GM12878 (cell line): Measurements from ENCODE around the gene USP11. TPM values are rescaled to one million over a fixed set of nuclear protein-coding genes. Genes with fewer than 3 reads are reported as not detected.

Source experiments
- ATAC-seq: fragments of 200-7000 bp; cut with Tn5 transposase; 3 replicates; pipeline ENCODE4 v1.9.1; 2020; ENCODE audit warnings: mild to moderate bottlenecking, moderate library complexity
- BruUV-seq: library from RNA; stranded (reverse); fragments of 400-500 nt; replicated peaks from 2 replicates; lab custom pipeline; 2021; lab: Mats Ljungman, UMichigan
- CTCF ChIA-PET: fragments of 300-600 bp; sonication (Branson Sonifier 250); formaldehyde crosslinking; extraction: SDS; loops from one replicate; lab custom pipeline; 2021; ENCODE audit warnings: inconsistent platforms; lab: Yijun Ruan, JAX
- POLR2A ChIA-PET: fragments of 350-600 bp; formaldehyde crosslinking; extraction: SDS; loops from one replicate; lab custom pipeline; 2021; ENCODE audit warnings: inconsistent platforms; lab: Charles Lee
- RAD21 ChIA-PET: fragments of 300-600 bp; sonication (Branson Sonifier 250); formaldehyde crosslinking; loops from one replicate; lab custom pipeline; 2023; ENCODE audit warnings: antibody characterized with exemption; ENCODE audit not compliant: unreplicated experiment; lab: Charles Lee
- SMC1A ChIA-PET: fragments of 300-600 bp; sonication (Branson Sonifier 250); formaldehyde crosslinking; loops from one replicate; lab custom pipeline; 2023; ENCODE audit not compliant: unreplicated experiment, uncharacterized antibody; lab: Charles Lee
- DNase-seq: peaks from one replicate; pipeline ENCODE4 v3.0.0-alpha.2; 2011; ENCODE audit warnings: low read depth, low spot score
- FAIRE-seq: peaks from 3 replicates; lab custom pipeline; 2011; peaks lifted over from hg19 to GRCh38; lab: Jason Lieb, UNC
- H2AFZ ChIP-seq: 2 replicates; pipeline ENCODE4 v1.6.0; 2011; ENCODE audit warnings: low read depth, low read length, control low read depth; ENCODE audit not compliant: control insufficient read depth
- H3K27ac ChIP-seq: 2 replicates; pipeline ENCODE4 v1.5.1; 2011; ENCODE audit warnings: control low read depth; ENCODE audit not compliant: control insufficient read depth, insufficient read depth
- H3K27me3 ChIP-seq, 2 experiments: replicated peaks in 1 of 2; 2 replicates each; pipeline versions ENCODE4 v1.6.0 to v1.6.1; 2011; ENCODE audit warnings: low read length in 1 of 2; ENCODE audit not compliant: control insufficient read depth in 2 of 2, insufficient read depth in 2 of 2
- H3K36me3 ChIP-seq, 2 experiments: 2 replicates each; pipeline ENCODE4 v1.5.1; 2011; ENCODE audit warnings: low read length in 1 of 2; ENCODE audit not compliant: control insufficient read depth in 2 of 2, insufficient read depth in 2 of 2
- H3K4me1 ChIP-seq: 2 replicates; pipeline ENCODE4 v1.6.1; 2011; ENCODE audit warnings: mild to moderate bottlenecking, low read length, moderate library complexity, mixed read lengths; ENCODE audit not compliant: control insufficient read depth, insufficient read depth
- H3K4me2 ChIP-seq: 2 replicates; pipeline ENCODE4 v1.6.0; 2011; ENCODE audit warnings: control low read depth; ENCODE audit not compliant: control insufficient read depth, insufficient read depth
- H3K4me3 ChIP-seq: fragments of 200-600 bp; sonication (generic); 2 replicates; pipeline ENCODE4 v1.5.1; 2016
- H3K79me2 ChIP-seq: 2 replicates; pipeline ENCODE4 v1.6.0; 2011; ENCODE audit warnings: low read length; ENCODE audit not compliant: control insufficient read depth, insufficient read depth
- H3K9ac ChIP-seq: 2 replicates; pipeline ENCODE4 v1.8.0; 2011; ENCODE audit warnings: low read length, control low read depth, mixed read lengths; ENCODE audit not compliant: control insufficient read depth, insufficient read depth
- H3K9me3 ChIP-seq: replicated peaks from 3 replicates; pipeline ENCODE4 v1.5.1; 2011; ENCODE audit warnings: mild to moderate bottlenecking, low read length; ENCODE audit not compliant: control insufficient read depth, insufficient read depth
- H4K20me1 ChIP-seq: 2 replicates; pipeline ENCODE4 v1.6.0; 2011; ENCODE audit not compliant: control insufficient read depth, insufficient read depth
- BCL11A ChIP-seq: IDR thresholded peaks from 2 replicates; pipeline ENCODE4 v1.6.1; 2011; ENCODE audit warnings: low read depth, low read length
- KAT2A ChIP-seq: conservative IDR thresholded peaks from 2 replicates; pipeline ENCODE4 v1.6.1; 2011; ENCODE audit warnings: low read depth, low read length; ENCODE audit not compliant: control insufficient read depth
- MEF2A ChIP-seq: IDR thresholded peaks from 2 replicates; pipeline ENCODE4 v1.6.1; 2011; ENCODE audit warnings: low read depth, mild to moderate bottlenecking, low read length, moderate library complexity; ENCODE audit not compliant: insufficient read depth
- NR2C1 ChIP-seq: fragments of 450-650 bp; IDR thresholded peaks from 2 replicates; pipeline ENCODE4 v1.6.1; 2017; ENCODE audit warnings: antibody characterized with exemption, mild to moderate bottlenecking, moderate library complexity
- NR2F1 ChIP-seq: fragments of 450-650 bp; conservative IDR thresholded peaks from 2 replicates; pipeline ENCODE4 v1.6.1; 2017; ENCODE audit warnings: mild to moderate bottlenecking
- POLR2AphosphoS5 ChIP-seq: IDR thresholded peaks from 2 replicates; pipeline ENCODE4 v1.6.1; 2011; ENCODE audit warnings: mild to moderate bottlenecking, low read length, inconsistent platforms
- RAD21 ChIP-seq: IDR thresholded peaks from 2 replicates; pipeline ENCODE4 v1.6.1; 2011; ENCODE audit warnings: mild to moderate bottlenecking, low read depth, low read length, moderate library complexity; ENCODE audit not compliant: insufficient read depth
- RELA ChIP-seq: fragments of 450-650 bp; IDR thresholded peaks from 2 replicates; pipeline ENCODE4 v1.8.0; 2014; ENCODE audit warnings: borderline replicate concordance; ENCODE audit not compliant: partially characterized antibody
- SMC3 ChIP-seq: IDR thresholded peaks from 2 replicates; pipeline ENCODE4 v1.6.1; 2011; ENCODE audit warnings: low read length, improper control_type of control experiment, borderline replicate concordance
- WGBS: methylation state at CpG from one replicate; pipeline ENCODE4 v1.1.6; 2016; ENCODE audit warnings: low lambda C conversion rate; ENCODE audit not compliant: insufficient replicate concordance, insufficient coverage; ENCODE audit errors: missing lambda C conversion rate; 5-methylcytosine and 5-hydroxymethylcytosine counted together
- in situ Hi-C: fragments of 300-500 bp; cut with MboI; formaldehyde crosslinking; loops from 9 replicates; pipeline ENCODE4 v1.14.3; 2018; ENCODE audit warnings: mixed read lengths
- intact Hi-C: fragments of 100-400 bp; cut with micrococcal nuclease; formaldehyde crosslinking; loops from one replicate; pipeline ENCODE4 v1.14.2; 2022; ENCODE audit not compliant: unreplicated experiment
- polyA plus RNA-seq, 11 experiments: library from polyadenylated mRNA; depleted of rRNA in 4 of 11; unstranded in 6 of 11; stranded (reverse) in 5 of 11; fragments of >200 nt; fragmentation: Nextera tagmentation in 4 of 11; fragmentation: Illumina TruSeq in 1 of 11; extraction: Ambion mirVana in 4 of 11; extraction: Trizol in 1 of 11; gene quantifications; 1 replicate in 1 of 11; 2 replicates in 10 of 11; pipeline versions ENCODE4 v1.2.1 to v1.2.3, GENCODE V29; 2011 to 2016; ENCODE audit warnings: inconsistent platforms in 2 of 11, missing spikeins in 2 of 11, low read depth in 1 of 11
- total RNA-seq, 4 experiments: library from RNA; depleted of rRNA in 3 of 4; stranded (reverse); fragments of >200 nt in 3 of 4; fragmentation: Illumina TruSeq in 1 of 4; extraction: Trizol in 1 of 4; gene quantifications; 2 replicates each; pipeline versions ENCODE4 v1.2.1 to v1.2.3, GENCODE V29; 2013 to 2021
- TF ChIP-seq, protein P1 (sequence below): fragments of 450-650 bp; IDR thresholded peaks from 2 replicates; pipeline ENCODE4 v1.6.1; 2017; ENCODE audit warnings: low read depth, mild to moderate bottlenecking, moderate library complexity
- TF ChIP-seq, protein P2 (sequence below): fragments of 450-650 bp; IDR thresholded peaks from 2 replicates; pipeline ENCODE4 v1.6.1; 2017; ENCODE audit warnings: mild to moderate bottlenecking, moderate library complexity

Gene USP11
- total and polyA plus RNA-seq, 10 of the 15 experiments (the other 5 are each of a cell fraction or from before 2014, with no cell fraction given): 3.3 to 44.0 (median 20.9) TPM

DNA sequence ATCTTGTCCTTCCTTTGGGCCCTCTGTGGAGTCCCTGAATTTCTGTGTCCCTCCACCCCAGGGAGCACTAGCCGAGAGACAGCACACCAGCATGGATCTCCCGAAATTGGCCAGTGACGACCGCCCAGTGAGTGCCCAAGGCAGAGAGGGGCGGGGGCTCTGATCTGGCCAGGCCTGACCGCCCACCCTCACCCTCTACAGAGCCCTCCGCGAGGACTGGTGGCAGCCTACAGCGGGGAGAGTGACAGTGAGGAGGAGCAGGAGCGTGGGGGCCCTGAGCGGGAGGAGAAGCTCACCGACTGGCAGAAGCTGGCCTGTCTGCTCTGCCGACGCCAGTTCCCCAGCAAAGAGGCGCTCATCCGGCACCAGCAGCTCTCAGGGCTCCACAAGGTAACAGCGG lies 47.6 kb upstream of the USP11 start:
- intact Hi-C loops: no loop called here
- FAIRE-seq (no peak), ATAC-seq (no peak), DNase-seq (no peak)
- POLR2A ChIA-PET: no interaction called here
- BruUV-seq: no TSS peak
- TF ChIP-seq POLR2AphosphoS5 (no peak), RELA (no peak)
- H3K27ac ChIP-seq: no peak overlapping the region
- no peaks in the 10 kb centered on the region for H4K20me1 ChIP-seq
- RAD21 ChIA-PET: no interaction called here
- H3K9me3 ChIP-seq: no peaks in the 10 kb centered on the region
- no peak overlapping the region for H3K4me2 ChIP-seq
- no peak overlapping the region for H2AFZ ChIP-seq
- no peak overlapping the region for H3K9ac ChIP-seq
- no peak overlapping the region for H3K4me3 ChIP-seq
- SMC1A ChIA-PET: interaction anchor here (0.6 kb wide), 1 partner anchor 39 kb away, joined by 3 read pairs; no protein-coding TSS in a partner anchor
- peaks cover 0 to 11% of the 10 kb centered on the region in 2 experiments; a peak in 3 of 4 replicates for H3K36me3 ChIP-seq
- in situ Hi-C loops: loop anchor here (5.0 kb wide), 1 partner anchor 842 kb away; no protein-coding TSS in a partner anchor
- 82% methylated on average over 17 of the region's 17 CpGs for WGBS
- no peaks in the 10 kb centered on the region for H3K79me2 ChIP-seq
- H3K4me1 ChIP-seq: no peaks in the 10 kb centered on the region
- CTCF ChIA-PET: no interaction called here
- H3K27me3 ChIP-seq: no peaks in the 10 kb centered on the region; a peak in 1 of 4 replicates

DNA sequence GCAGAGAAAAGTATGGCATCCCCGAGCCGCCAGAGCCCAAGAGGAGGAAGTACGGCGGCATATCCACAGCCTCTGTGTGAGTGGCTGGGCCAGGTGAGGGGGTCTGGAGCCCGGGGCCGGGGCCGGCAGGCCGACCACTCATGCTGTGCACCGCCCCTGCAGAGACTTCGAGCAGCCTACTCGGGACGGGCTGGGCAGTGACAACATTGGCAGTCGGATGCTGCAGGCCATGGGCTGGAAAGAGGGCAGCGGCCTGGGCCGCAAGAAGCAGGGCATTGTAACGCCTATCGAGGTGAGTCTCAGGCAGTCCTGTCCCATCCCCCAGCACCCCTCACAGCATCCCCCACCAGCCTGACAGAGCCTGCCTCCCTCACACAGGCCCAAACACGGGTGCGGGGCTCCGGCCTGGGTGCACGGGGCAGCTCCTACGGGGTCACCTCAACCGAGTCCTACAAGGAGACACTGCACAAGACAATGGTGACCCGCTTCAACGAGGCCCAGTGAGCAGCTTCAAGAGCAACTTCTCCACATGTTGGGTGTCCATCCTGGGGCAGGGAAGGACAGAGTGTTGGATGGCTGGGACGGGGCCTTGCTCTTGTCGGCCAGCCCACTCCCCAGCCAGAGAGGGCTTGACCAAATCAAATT lies 46.6 kb upstream of the USP11 start:
- DNase-seq (no peak), FAIRE-seq (no peak), ATAC-seq (no peak)
- ChIA-PET CTCF (no interaction called here), SMC1A (no interaction called here), POLR2A (no interaction called here), RAD21 (no interaction called here)
- Histone ChIP-seq H3K27ac (no peak overlapping the region), H3K4me1 (no peaks in the 10 kb centered on the region; the same call in 1 of the 2 replicates), H3K9me3 (no peaks in the 10 kb centered on the region), H3K4me3 (no peak overlapping the region), H3K9ac (no peak overlapping the region), H3K4me2 (no peak overlapping the region), H3K79me2 (peaks cover 4% of the 10 kb centered on the region), H2AFZ (no peak overlapping the region), H3K36me3 (peaks cover 0 to 8% of the 10 kb centered on the region in 2 experiments; a peak in 3 of 4 replicates), H4K20me1 (no peaks in the 10 kb centered on the region), H3K27me3 (no peaks in the 10 kb centered on the region; a peak in 1 of 4 replicates)
- in situ Hi-C loops (loop anchor here (5.0 kb wide), 1 partner anchor 841 kb away; no protein-coding TSS in a partner anchor), intact Hi-C loops (no loop called here)
- BruUV-seq: TSS peak; percentile 73
- WGBS: 68% methylated on average over 22 of the region's 27 CpGs
- no peak for TF ChIP-seq KAT2A
- TF ChIP-seq, protein P1, sequence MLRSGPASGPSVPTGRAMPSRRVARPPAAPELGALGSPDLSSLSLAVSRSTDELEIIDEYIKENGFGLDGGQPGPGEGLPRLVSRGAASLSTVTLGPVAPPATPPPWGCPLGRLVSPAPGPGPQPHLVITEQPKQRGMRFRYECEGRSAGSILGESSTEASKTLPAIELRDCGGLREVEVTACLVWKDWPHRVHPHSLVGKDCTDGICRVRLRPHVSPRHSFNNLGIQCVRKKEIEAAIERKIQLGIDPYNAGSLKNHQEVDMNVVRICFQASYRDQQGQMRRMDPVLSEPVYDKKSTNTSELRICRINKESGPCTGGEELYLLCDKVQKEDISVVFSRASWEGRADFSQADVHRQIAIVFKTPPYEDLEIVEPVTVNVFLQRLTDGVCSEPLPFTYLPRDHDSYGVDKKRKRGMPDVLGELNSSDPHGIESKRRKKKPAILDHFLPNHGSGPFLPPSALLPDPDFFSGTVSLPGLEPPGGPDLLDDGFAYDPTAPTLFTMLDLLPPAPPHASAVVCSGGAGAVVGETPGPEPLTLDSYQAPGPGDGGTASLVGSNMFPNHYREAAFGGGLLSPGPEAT: no peak
- no peak for TF ChIP-seq BCL11A
- TF ChIP-seq SMC3: no peak
- TF ChIP-seq NR2F1: no peak
- TF ChIP-seq, protein P2, sequence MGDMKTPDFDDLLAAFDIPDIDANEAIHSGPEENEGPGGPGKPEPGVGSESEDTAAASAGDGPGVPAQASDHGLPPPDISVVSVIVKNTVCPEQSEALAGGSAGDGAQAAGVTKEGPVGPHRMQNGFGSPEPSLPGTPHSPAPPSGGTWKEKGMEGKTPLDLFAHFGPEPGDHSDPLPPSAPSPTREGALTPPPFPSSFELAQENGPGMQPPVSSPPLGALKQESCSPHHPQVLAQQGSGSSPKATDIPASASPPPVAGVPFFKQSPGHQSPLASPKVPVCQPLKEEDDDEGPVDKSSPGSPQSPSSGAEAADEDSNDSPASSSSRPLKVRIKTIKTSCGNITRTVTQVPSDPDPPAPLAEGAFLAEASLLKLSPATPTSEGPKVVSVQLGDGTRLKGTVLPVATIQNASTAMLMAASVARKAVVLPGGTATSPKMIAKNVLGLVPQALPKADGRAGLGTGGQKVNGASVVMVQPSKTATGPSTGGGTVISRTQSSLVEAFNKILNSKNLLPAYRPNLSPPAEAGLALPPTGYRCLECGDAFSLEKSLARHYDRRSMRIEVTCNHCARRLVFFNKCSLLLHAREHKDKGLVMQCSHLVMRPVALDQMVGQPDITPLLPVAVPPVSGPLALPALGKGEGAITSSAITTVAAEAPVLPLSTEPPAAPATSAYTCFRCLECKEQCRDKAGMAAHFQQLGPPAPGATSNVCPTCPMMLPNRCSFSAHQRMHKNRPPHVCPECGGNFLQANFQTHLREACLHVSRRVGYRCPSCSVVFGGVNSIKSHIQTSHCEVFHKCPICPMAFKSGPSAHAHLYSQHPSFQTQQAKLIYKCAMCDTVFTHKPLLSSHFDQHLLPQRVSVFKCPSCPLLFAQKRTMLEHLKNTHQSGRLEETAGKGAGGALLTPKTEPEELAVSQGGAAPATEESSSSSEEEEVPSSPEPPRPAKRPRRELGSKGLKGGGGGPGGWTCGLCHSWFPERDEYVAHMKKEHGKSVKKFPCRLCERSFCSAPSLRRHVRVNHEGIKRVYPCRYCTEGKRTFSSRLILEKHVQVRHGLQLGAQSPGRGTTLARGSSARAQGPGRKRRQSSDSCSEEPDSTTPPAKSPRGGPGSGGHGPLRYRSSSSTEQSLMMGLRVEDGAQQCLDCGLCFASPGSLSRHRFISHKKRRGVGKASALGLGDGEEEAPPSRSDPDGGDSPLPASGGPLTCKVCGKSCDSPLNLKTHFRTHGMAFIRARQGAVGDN: no peak
- no peak for TF ChIP-seq MEF2A
- TF ChIP-seq RAD21: no peak
- TF ChIP-seq NR2C1: no peak
